HG02678 (cell line): ENCODE measurements around the gene ATG5.

Experiments
- ATAC-seq: cut with Tn5 transposase; IDR thresholded peaks from one replicate; pipeline ENCODE4 v1.9.1; 2021; ENCODE audit warnings: mild to moderate bottlenecking, moderate library complexity; ENCODE audit not compliant: unreplicated experiment

ATG5 gene

DNA sequence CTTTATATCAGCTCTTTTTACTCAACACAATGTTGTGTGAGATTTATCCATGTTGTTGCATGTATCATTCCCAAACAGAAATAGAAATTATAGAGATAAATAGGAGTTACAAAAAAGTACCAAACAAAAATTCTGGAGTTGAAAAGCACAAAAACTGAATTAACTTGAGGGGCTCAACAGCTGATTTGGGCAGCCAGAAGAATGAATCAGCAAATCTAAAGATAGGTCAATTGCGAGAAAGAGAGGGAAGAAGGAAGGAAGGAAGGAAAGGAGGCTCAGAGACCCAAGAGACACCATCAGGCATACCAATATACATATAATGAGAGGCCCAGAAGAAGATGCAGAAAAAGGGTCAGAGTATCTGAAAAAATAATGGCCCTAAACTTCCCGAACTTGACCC, 98.9 kb downstream of the ATG5 start:
- ATAC-seq: no peak

DNA sequence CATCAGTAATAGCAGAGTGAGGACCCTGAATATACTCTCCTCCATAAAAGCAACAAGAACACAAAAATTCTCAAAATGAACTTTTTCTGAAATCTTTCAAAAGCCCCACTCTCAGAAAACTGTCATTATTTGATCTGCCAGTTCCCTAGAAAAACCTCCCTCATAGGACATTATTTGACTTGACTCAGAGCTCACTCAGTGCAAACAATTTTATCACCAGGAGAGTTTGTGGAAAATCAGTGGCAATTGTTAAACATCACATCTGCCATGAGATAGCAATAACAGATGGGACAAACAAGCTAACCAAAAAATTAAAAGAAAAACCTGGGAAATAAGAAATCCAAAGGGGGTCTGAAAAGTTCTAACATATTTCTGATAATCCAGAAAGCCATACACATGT, 100.0 kb downstream of the ATG5 start:
- ATAC-seq: no peak

DNA sequence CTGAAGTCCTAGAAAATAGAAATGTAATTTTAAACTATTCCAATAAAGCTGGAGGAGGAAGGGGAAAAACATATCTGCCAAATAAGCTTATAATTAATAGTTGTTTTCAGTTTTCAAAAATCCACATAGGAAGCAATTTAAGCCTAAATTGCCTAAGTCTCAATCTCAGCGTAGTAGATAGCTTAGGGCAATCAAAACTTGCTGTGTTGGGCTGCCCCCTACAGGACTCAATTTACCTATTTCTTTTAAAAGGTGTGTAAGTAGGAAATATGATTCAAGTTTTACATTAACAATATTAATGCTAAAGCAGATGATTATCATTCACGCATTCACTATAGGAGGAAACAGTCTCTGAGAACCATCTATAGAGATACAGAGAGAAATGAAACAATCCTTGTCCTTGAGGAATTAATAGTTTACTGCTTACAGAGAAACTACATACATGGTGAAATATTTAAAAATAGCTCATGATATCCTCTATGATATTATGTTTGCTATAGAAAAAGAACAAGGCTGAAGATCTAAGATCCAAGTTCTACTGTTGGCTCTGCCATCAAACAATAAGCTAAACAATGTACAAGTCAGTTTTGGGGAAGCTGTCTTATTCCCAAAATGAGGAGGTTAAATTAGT, 102.1 kb downstream of the ATG5 start:
- ATAC-seq: no peak

DNA sequence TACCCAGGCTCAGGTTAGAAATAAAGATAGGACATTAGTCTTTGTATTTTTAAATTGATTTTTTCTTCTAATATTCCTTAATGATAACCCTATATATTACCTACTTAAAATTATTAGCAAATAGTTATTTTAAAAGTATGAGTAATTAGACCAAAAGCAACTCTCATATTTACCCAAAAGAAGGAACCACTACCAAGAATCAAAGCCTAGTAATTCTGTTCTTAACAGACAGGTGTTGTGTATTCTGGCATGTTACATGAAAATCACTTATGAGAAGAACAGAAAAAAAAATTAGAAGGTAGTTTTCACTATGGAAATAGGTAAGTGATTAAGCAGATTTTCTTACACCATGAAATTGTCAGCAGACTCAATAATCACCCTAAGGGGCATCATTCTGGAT, 105.1 kb downstream of the ATG5 start:
- peak; percentile 72 for ATAC-seq

DNA sequence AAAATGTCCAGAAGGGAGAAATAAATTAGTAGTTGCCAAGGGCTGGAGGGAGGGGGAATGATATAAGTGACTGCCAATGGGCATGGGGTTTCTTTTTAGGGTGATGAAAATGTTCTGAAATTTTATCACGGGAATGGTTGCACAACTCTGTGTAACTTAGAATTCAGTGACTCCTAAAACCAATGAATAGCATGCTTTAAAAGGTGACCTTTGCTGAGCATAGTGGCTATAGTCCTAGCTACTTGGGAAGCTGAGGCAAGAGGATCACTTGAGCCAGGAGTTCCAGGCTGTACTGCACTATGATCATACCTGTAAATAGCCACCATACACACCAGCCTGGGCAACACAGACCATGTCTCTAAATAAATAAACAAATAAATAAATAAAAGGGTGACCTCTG, 109.0 kb downstream of the ATG5 start:
- no peak for ATAC-seq

DNA sequence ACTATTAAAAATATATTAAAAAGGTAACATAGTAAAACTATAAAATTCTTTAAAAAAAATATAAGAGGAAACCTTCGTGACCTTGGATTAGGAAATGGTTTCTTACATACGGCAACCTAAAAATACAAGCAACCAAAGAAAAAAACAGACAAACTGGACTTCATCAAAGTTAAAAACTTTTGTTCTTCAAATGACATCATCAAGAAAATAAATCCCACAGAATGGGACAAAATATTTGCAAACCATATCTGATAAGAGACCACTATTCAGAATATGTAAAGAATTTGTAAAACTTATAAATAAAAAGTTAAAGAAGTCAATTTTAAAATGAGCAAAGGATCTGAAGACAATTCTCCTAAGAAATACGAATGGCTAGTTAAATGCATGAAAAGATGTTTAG, 110.0 kb downstream of the ATG5 start:
- ATAC-seq: no peak

DNA sequence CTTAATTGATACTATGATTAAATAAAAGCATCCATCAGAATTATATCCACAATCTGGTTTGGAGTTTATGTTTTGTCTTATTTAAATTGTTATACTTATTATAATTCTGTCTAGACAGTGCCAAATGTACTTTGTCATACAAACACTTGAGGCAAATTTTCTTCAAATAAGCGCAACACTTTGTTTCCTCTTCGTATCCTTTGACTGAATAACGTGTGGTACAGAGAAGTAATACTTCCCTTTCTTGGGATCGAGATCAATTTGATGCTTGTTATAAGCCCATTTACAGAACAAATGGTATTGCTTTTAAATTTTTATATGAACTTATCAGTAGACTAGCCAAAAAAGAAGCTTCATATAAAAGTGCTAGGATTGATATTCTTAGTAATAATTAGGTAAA, 111.0 kb downstream of the ATG5 start:
- no peak for ATAC-seq

DNA sequence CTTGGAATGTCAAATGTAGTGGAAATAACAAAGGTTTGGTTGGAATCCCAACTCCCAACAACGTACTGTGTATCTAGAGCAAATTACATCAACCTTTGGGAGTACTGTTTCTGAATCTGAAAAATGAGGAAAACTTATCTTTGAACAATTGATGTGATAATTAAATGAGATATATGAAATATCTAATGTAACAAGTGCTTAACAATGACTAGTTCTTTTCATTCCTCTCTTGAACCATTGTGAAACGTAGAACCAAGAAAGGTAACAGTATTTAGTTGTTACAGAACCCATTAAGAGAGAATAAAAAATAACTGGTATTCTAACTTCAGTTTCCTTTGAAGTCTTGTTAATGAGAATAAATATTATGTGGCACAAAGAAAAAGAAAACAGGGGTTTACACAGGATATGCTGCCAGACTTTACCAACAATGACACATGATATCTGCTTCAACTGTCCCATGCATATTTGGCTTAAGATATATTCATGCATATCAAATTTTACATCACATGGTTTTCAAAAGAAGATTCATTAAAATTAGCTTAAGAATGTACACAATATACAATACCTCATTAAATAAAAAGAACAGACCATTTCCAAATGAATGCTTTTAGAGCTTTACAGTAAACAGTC, 111.8 kb downstream of the ATG5 start:
- ATAC-seq: no peak

DNA sequence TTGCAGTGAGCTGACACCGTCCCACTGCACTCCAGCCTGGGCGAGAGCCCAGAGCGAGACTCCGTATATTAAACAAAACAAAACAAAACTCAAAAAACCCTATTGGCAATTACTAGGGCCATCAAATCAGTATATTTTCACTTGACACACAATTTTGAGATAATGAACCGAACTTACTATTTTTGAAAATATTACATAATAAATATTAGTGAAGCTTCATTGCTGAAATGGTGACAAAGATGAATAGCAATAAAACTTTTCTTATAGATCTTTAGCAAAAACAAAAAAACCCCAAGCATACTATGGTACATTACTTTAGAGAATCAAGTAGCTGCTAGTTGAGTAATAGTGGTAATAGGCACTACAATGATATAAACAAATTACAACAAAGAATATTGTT, 113.0 kb downstream of the ATG5 start:
- ATAC-seq: no peak

DNA sequence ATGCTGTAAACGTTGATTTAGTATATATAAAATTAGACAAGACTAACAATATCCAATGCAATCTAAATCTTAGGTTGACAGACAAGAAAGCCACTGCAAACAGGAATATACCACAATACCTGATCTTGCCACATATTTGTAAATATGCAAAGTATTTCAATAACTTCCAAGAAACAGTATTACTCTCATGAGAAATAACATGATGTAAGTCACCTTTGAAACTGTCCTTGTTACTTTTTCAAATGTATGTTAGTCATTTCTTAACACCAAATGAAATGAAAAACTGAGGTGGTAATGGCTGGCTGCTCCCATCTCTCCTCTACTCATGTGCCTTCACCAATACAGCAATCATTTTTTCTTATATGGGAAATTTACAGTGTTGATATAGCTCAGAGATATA, 118.7 kb downstream of the ATG5 start:
- ATAC-seq: no peak

DNA sequence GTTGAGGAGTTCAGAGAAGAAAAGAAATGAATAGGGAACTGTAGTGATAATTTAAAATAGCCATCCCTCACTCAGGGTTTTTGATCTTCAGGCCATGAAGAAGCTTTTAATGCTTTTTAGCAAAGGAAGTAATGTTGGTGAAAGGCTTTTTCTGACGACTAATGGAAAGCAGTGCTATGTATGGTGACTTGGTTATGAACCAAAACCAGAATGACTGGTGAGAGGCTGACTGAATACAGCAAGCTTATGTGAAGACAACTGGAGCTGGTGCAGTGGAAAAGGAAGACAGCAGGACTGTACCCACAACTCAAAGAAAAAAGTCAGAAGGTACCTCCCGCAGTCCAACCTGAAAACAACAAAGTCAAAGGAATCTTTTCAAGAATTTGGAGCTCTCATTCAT, 120.6 kb downstream of the ATG5 start:
- ATAC-seq: no peak

DNA sequence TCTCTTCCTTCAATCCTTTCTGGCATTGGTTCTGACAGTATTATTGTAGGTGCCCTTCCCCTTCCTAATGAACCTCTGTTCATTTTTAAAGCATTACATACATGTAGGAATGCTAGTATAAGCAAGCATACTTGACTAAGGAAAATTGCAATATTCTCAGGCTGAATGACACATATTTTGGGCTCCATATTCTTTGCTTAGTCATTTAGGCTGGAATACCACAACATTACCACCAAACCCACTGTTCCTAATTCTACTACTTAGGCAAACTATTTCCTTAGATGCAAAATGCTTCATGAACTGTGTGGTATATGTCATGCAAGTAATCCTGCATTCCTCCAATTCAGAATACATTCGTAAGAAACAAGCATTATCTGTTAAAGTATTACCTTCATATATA, 125.6 kb downstream of the ATG5 start:
- no peak for ATAC-seq

DNA sequence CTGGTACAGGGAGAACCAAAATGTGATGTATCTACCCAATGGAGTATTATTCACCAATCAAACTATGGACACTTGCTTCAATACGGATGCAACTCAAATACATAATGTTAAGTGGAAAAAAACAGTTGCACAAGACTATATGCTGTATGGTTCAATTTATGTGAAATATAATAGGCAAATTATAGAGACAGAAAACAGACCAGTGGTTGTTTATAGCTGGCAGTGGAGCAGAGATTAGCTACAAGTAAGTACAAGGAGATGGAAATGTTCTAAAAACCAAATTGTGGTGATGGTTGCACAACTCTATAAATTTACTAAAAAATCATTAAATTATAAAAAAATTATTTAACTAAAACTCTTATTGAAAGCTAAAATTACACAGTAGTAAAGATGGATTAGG, 126.2 kb downstream of the ATG5 start:
- ATAC-seq: no peak

DNA sequence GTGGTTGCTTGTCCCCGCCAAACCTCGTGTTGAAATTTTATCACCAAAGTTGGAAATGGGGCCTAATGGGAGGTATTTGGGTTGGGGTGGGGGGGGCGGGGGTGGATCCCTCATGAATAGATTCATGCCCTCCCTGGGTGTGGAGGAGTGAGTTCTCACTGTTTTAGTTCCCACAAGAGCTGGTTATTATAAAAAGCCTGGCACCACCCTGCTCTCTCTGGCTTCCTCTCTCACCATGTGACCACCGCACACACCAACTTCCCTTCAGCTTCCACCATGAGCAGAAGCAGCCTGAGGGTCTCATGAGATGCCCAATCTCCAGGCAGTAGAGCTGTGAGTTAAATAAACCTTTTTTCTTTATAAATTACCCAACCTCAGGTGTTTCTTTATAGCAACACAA, 128.1 kb downstream of the ATG5 start:
- no peak for ATAC-seq

DNA sequence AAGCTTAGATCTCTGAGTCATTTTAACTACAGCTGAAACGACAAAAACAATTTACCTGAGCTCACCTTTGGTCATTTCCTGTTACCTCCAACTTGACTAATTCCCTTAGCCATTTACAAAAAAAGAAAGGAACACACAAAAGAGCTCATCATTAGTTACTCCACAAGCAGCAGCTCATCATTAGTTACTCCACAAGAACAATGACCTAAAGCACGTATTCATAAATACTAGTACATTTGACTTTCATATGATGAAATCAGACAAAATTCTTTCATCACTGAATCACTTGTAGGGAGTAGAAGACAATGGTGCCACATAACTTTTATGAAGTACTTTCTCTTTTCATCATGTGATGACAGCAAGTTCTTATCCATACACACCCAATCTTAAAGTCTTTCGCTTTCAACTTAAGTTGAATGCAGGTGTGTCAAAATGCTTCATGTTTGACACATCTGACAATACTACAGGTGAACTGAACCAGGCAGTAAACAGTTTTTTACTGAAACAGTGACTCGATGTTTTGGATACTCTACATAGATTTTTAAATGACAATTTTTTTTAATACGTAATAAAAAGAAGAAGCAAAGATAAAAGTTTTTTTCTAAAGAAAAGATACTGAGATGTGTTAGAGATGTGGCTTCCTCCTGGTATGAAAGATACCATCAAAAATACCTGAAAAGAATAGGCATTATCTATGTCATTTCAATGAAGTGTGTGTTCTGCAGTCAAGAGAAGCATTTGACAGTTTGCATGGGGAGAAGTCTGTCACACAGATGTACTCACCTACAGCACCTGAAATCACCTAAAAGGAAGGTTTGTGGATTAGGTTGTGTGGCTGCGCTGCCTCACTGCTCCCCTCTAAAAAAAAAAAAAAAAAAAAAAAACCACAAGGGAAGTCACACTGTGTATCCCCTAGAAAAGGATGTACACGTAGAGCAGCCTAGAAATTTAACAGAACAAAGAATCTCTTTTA, 130.3 kb downstream of the ATG5 start:
- peak; percentile 52 for ATAC-seq

DNA sequence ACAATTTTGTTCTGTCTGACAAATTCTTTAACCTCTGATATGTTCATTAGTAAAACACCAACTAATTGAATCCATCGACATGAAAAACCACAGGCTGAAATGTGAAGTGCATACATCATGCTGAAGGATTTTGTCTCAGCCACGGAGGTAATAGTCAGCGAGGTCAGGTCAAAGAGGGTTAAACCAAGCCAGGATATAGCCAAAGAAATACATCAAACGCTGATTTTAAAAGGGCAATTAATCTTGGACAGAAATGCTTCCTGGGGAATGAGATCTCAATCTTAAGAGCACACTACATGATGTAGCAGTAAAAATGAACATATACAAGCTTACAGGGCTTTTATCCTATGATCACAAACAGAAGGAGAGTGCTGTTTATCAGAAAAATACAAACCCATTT, 132.7 kb downstream of the ATG5 start:
- no peak for ATAC-seq

DNA sequence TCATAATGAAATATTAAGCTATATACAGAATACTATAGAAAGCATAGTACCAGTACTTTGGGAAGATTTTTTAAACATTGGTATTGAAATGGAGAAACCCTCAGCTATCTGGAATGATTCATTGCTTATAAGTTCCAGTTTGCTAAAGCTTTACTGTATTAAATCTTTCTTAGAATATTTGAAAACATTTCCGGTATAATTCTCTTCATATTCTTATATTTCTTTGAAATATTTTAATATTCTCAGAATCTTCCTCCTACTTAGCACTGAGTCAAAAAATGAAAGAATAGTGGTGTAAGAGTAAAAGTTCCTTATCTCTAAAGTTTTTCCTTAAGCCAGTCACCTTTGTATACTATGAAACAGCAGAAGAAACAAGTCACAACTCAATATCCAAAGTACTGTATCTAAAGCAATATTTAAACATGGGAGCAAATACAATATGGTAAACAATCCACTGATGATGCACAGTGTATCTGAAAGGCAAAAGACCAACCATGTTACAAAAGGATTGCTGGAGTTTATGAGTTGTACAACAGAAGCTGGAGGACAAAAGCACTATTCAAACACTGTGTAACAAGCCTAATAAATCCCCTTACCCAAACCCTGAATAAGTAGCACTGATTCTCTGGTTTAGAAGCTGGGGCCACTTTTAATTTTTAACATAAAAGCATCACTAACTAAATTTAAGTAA, 137.3 kb downstream of the ATG5 start:
- ATAC-seq: no peak

DNA sequence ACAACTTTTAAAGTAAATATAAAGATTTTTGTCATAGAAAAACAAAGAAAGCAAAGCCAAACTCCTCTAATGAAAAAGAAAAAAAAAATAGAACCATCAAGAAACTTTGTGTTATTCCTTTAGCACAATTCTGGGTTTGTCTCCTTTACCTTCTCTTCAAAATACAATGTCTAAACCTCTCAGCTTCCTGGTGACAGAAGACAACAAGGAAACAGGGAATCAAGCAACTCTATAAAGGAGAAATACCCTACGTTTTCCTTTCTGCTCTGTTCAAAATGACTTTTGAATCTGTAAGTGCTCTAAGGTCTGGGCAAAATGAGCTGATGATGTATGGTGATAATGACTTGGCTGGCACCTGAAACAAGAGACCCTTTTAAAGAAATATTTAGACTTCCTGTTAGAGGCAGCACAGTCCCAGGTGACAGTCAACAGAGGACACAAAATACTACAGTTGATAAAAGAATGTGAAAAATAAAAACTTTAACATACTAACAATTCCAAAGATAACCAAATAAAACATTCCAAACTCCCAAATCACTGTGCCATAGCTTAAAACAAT, 138.1 kb downstream of the ATG5 start:
- no peak for ATAC-seq

DNA sequence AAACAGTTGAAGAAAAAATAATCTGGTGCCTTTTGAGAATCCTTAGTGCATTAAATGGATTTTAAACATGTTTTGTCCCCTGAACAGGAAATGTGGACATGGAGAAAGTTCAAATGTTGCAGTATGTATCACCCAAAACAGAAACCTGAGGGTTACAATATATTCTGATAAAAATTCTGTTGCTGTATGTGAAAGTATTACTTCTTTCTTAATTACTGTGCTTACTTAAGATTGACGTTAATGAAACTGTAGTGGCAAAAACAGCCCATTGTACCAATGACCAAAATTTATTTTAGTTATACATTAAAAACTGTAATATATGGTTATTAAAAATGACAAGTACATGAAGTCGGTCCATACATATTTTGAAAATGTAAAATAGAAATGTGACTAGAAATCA, 138.8 kb downstream of the ATG5 start:
- no peak for ATAC-seq

DNA sequence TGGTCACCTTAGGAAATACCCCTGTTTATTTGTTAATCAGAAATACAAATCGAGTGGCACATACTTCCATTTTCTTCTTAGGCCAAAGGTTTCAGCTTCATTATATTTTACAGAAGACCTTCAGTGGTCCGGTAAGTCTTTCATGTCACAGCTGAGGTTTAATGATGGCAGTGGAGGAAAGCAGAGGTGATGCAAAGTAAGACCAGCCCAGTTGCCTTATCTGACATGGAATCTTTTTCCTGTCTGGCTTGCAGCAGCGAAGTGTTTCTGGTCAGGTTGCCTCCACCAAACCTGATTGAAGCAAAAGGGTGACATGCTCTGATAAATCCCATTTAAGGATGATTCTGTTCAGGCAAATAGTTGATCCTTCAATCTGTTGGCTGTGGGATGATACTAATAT, 139.4 kb downstream of the ATG5 start:
- ATAC-seq: peak; percentile 26

DNA sequence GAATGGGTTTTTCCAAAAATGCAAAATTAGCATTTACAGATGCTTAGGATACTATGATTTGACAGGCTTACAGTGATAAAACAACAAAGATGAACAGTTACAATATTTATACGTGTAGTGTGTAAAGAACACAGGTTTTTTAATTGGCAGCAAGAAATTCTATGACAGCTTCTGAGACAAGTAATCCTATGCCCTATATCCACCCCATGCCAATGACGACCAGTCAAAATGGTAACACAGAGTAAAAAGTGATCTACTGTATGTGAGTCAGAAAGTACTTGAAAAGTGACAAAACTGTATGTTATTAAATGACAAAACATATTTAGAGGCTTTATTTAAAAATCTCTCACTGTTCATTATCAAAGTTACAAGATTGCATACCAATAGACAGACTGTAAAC, 139.9 kb downstream of the ATG5 start:
- ATAC-seq: no peak
